Activated CD4-positive, alpha-beta T cell treated with anti-CD3 and anti-CD28 coated beads, Interleukin-2, amount 50 U/mL, for 24 hours (primary cell): ENCODE measurements around the gene TNFSF13.

Source experiments
- DNase-seq, 2 donors: peaks; one replicate each; pipeline ENCODE4 v3.0.0-alpha.2; 2020; ENCODE audit warnings: low read depth in 1 of 2, low spot score in 1 of 2

The TNFSF13 gene

GRCh38 chr17:7551396-7551795, 7.2 kb upstream of the TNFSF13 start:
- DNase-seq: no peak

GRCh38 chr17:7552621-7553051, 5.9 kb upstream of the TNFSF13 start:
- no peak for DNase-seq

GRCh38 chr17:7553356-7553755, 5.2 kb upstream of the TNFSF13 start:
- no peak for DNase-seq

GRCh38 chr17:7555320-7555948, 3.1 kb upstream of the TNFSF13 start:
- no peak for DNase-seq

GRCh38 chr17:7556627-7557026, 1.9 kb upstream of the TNFSF13 start:
- DNase-seq: no peak

- DNase-seq: no peak
Measured at GRCh38 chr17:7557147-7557764, 1.3 kb upstream of the TNFSF13 start.

GRCh38 chr17:7557775-7558543, 591 bp upstream of the TNFSF13 start:
- DNase-seq: no peak

- no peak for DNase-seq
Measured at GRCh38 chr17:7559320-7560171, 996 bp downstream of the TNFSF13 start.

GRCh38 chr17:7560172-7561027, 1.9 kb downstream of the TNFSF13 start:
- DNase-seq: no peak

- peak; percentile 75 to 82 for DNase-seq
Measured at GRCh38 chr17:7561028-7561575, 2.6 kb downstream of the TNFSF13 start.

- DNase-seq: peak; percentile 83 to 84
Measured at GRCh38 chr17:7561589-7562207, 3.1 kb downstream of the TNFSF13 start, which contains the start of gene SENP3. Gene SENP3 (plus strand): TSS chr17:7561919. CDS start chr17:7563077, 1,158 bp downstream.

- no peak for DNase-seq
Measured at GRCh38 chr17:7562208-7562605, 3.7 kb downstream of the TNFSF13 start.

- no peak for DNase-seq
Measured at GRCh38 chr17:7563115-7563869, 4.7 kb downstream of the TNFSF13 start.

GRCh38 chr17:7569571-7569970, 11.0 kb downstream of the TNFSF13 start:
- DNase-seq: no peak

GRCh38 chr17:7570351-7570750, 11.8 kb downstream of the TNFSF13 start:
- DNase-seq: no peak

- DNase-seq: no peak
Measured at GRCh38 chr17:7572338-7572587, 13.7 kb downstream of the TNFSF13 start.

- peak; percentile 99 to 100 for DNase-seq
Measured at GRCh38 chr17:7572588-7573323, 14.2 kb downstream of the TNFSF13 start.

- DNase-seq: peak; percentile 78 to 88
Measured at GRCh38 chr17:7573324-7574080, 15.0 kb downstream of the TNFSF13 start.
